PC-9 (cell line): Measurements from ENCODE around the gene ANKS4B.

Source experiments
- CTCF ChIP-seq: fragments of 200-600 bp; sonication (generic); conservative IDR thresholded peaks from 2 replicates; pipeline ENCODE4 v1.6.1; 2017; ENCODE audit warnings: mixed run types, antibody characterized with exemption, mild to moderate bottlenecking, moderate library complexity
- EZH2 ChIP-seq: fragments of 200-600 bp; sonication (generic); IDR thresholded peaks from 2 replicates; pipeline ENCODE4 v1.8.0; 2017; ENCODE audit warnings: antibody characterized with exemption, low read depth

DNA sequence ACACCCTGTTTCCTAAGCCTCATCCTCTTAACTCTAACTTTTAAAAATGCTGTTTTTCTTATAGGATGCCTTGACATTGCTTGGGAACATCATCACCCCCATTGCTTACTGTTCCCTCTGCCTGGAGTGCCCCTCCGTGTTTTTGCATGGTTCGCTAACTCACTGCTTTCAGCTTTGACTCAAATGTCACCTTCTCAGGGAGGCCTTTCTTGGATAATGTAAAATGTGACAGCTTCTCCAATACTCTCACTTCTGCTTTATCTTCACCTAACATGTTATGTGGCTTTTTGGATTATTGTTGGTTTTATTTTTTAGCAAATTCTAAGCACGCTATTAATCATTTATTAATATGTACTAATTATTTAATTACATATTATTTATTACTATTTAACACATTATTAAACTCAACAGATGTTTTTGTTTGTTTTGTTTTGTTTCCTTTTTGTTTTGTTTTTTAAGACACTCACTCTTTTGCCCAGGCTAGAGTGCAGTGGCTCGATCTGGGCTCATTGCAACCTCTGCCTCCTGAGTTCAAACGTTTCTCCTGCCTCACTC, 40.8 kb downstream of the ANKS4B start:
- TF ChIP-seq CTCF (no peak), EZH2 (no peak)
